Naive B cell (primary cell): Measurements from ENCODE around the gene MYBPHL. TPM values are rescaled to one million over a fixed set of nuclear protein-coding genes. Genes with fewer than 3 reads are reported as not detected.

Experiments used
- ATAC-seq, 2 donors: fragments of 150-1000 bp; cut with Tn5 transposase; 2 replicates each; pipeline ENCODE4 v1.10.0; 2021; ENCODE audit warnings: low read depth in 2 of 2, mild to moderate bottlenecking in 2 of 2, moderate library complexity in 2 of 2
- DNase-seq: peaks from one replicate; pipeline ENCODE4 v3.0.0; 2022
- H3K27ac Mint-ChIP-seq, 6 donors: one replicate each; pipeline ENCODE4 v1.8.0; 2020 to 2022; ENCODE audit warnings: mild to moderate bottlenecking in 6 of 6, mixed read lengths in 6 of 6, moderate library complexity in 5 of 6, inconsistent platforms in 2 of 6
- H3K27me3 Mint-ChIP-seq, 3 donors: one replicate each; pipeline ENCODE4 v1.8.0; 2021 to 2022; ENCODE audit warnings: mixed read lengths in 3 of 3, mild to moderate bottlenecking in 1 of 3
- H3K36me3 Mint-ChIP-seq, 2 donors: one replicate each; pipeline ENCODE4 v1.8.0; 2020 to 2022; ENCODE audit warnings: mixed read lengths in 2 of 2, inconsistent platforms in 1 of 2, mild to moderate bottlenecking in 1 of 2
- H3K4me1 Mint-ChIP-seq, 3 donors: one replicate each; pipeline ENCODE4 v1.8.0; 2020 to 2022; ENCODE audit warnings: mixed read lengths in 3 of 3, inconsistent platforms in 1 of 3, mild to moderate bottlenecking in 1 of 3, moderate library complexity in 1 of 3
- H3K4me3 Mint-ChIP-seq, 8 donors: one replicate each; pipeline ENCODE4 v1.8.0; 2020 to 2022; ENCODE audit warnings: mild to moderate bottlenecking in 8 of 8, mixed read lengths in 8 of 8, moderate library complexity in 8 of 8, inconsistent platforms in 2 of 8
- H3K9me3 Mint-ChIP-seq, 7 donors: one replicate each; pipeline ENCODE4 v1.8.0; 2020 to 2022; ENCODE audit warnings: mixed read lengths in 7 of 7, mild to moderate bottlenecking in 5 of 7, inconsistent platforms in 2 of 7, moderate library complexity in 1 of 7
- polyA plus RNA-seq, 6 donors: library from polyadenylated mRNA; unstranded; fragments of 300-500 nt; fragmentation: Illumina TruSeq; gene quantifications; one replicate each; pipeline ENCODE4 v1.2.3, GENCODE V29; 2021; ENCODE audit warnings: low read depth in 6 of 6

Gene MYBPHL
- polyA plus RNA-seq, 6 donors from 2014 or later = not detected

- ATAC-seq = peak; percentile 94 to 95
- H3K27ac Mint-ChIP-seq = peak within 1 kb of the TSS; percentile 38 to 92 (median 80)
- no peaks in the 10 kb centered on the region for H3K9me3 Mint-ChIP-seq
- peak within 1 kb of the TSS; percentile 85 to 99 (median 96) for H3K4me3 Mint-ChIP-seq
- H3K36me3 Mint-ChIP-seq = no peaks in the 10 kb centered on the region
- peak; percentile 85 for DNase-seq
- H3K4me1 Mint-ChIP-seq = peaks cover 5 to 18% (median 14%) of the 10 kb centered on the region in 3 donors
- H3K27me3 Mint-ChIP-seq = peaks cover 3 to 7% (median 6%) of the 10 kb centered on the region in 3 donors
Measured at GRCh38 chr1:109282952-109283747, 23.7 kb downstream of the MYBPHL start, which contains the start of gene PSRC1. TSS of gene PSRC1 (minus strand) at chr1:109283145.

- Mint-ChIP-seq H3K4me3 (peak overlapping the region; percentile 85 to 99 (median 96)), H3K27me3 (peaks cover 3 to 7% (median 6%) of the 10 kb centered on the region in 3 donors), H3K9me3 (no peaks in the 10 kb centered on the region), H3K36me3 (no peaks in the 10 kb centered on the region), H3K4me1 (peaks cover 5 to 18% (median 15%) of the 10 kb centered on the region in 3 donors), H3K27ac (peak overlapping the region in 1 of 6 donors; percentile 51)
- DNase-seq = no peak
- no peak for ATAC-seq
Measured at GRCh38 chr1:109282497-109282951, 24.3 kb downstream of the MYBPHL start.

- Mint-ChIP-seq H3K27ac (no peak overlapping the region), H3K9me3 (no peaks in the 10 kb centered on the region), H3K36me3 (no peaks in the 10 kb centered on the region), H3K4me1 (peaks cover 5 to 23% (median 21%) of the 10 kb centered on the region in 3 donors), H3K27me3 (peaks cover 3 to 7% (median 6%) of the 10 kb centered on the region in 3 donors), H3K4me3 (peak overlapping the region; percentile 85 to 99 (median 95))
- no peak for ATAC-seq
- no peak for DNase-seq
Measured at GRCh38 chr1:109281680-109282496, 24.9 kb downstream of the MYBPHL start.

- Mint-ChIP-seq H3K27me3 (peaks cover 3 to 7% (median 6%) of the 10 kb centered on the region in 3 donors), H3K36me3 (no peaks in the 10 kb centered on the region), H3K4me3 (no peak overlapping the region), H3K4me1 (peaks cover 5 to 23% (median 21%) of the 10 kb centered on the region in 3 donors), H3K9me3 (no peaks in the 10 kb centered on the region), H3K27ac (no peak overlapping the region)
- ATAC-seq = no peak
- DNase-seq = no peak
Measured at GRCh38 chr1:109280862-109281261, 25.9 kb downstream of the MYBPHL start.

- H3K27me3 Mint-ChIP-seq = peaks cover 3 to 14% (median 8%) of the 10 kb centered on the region in 3 donors
- no peaks in the 10 kb centered on the region for H3K36me3 Mint-ChIP-seq
- no peak overlapping the region for H3K27ac Mint-ChIP-seq
- ATAC-seq (no peak), DNase-seq (no peak)
- H3K4me3 Mint-ChIP-seq = peak overlapping the region in 2 of 8 donors; percentile 52 to 76
- H3K9me3 Mint-ChIP-seq = no peaks in the 10 kb centered on the region
- H3K4me1 Mint-ChIP-seq = peaks cover 5 to 23% (median 21%) of the 10 kb centered on the region in 3 donors
Measured at GRCh38 chr1:109279615-109280278, 27.1 kb downstream of the MYBPHL start.

- ATAC-seq = peak; percentile 63 to 75
Measured at GRCh38 chr1:109277434-109278204, 29.2 kb downstream of the MYBPHL start.

GRCh38 chr1:109275706-109276345 is 31.0 kb downstream of the MYBPHL start:
- DNase-seq = no peak
- peaks cover 7 to 19% (median 16%) of the 10 kb centered on the region in 3 donors for H3K27me3 Mint-ChIP-seq
- peaks cover 5 to 7% (median 7%) of the 10 kb centered on the region in 3 donors for H3K4me1 Mint-ChIP-seq
- no peaks in the 10 kb centered on the region for H3K9me3 Mint-ChIP-seq
- ATAC-seq = no peak
- no peak overlapping the region for H3K4me3 Mint-ChIP-seq
- no peaks in the 10 kb centered on the region for H3K36me3 Mint-ChIP-seq
- peak overlapping the region in 1 of 6 donors; percentile 44 for H3K27ac Mint-ChIP-seq

More at GRCh38 chr1:109277434-109278204, 29.2 kb downstream of the MYBPHL start:
- Mint-ChIP-seq H3K4me1 (peaks cover 7 to 10% (median 7%) of the 10 kb centered on the region in 3 donors), H3K27me3 (peaks cover 7 to 20% (median 13%) of the 10 kb centered on the region in 3 donors), H3K36me3 (no peaks in the 10 kb centered on the region), H3K27ac (no peak overlapping the region), H3K4me3 (no peak overlapping the region), H3K9me3 (no peaks in the 10 kb centered on the region)
- DNase-seq = peak; percentile 57

- ATAC-seq (no peak), DNase-seq (no peak)
- Mint-ChIP-seq H3K27me3 (peaks cover 7 to 19% (median 16%) of the 10 kb centered on the region in 3 donors), H3K4me1 (peaks cover 5 to 7% (median 7%) of the 10 kb centered on the region in 3 donors), H3K27ac (no peak overlapping the region), H3K9me3 (no peaks in the 10 kb centered on the region), H3K4me3 (no peak overlapping the region), H3K36me3 (no peaks in the 10 kb centered on the region)
Measured at GRCh38 chr1:109274533-109275476, 32.0 kb downstream of the MYBPHL start.

- DNase-seq (no peak), ATAC-seq (no peak)
- Mint-ChIP-seq H3K9me3 (no peaks in the 10 kb centered on the region), H3K4me3 (no peak overlapping the region), H3K27ac (no peak overlapping the region), H3K36me3 (no peaks in the 10 kb centered on the region), H3K27me3 (peaks cover 4 to 19% (median 16%) of the 10 kb centered on the region in 3 donors), H3K4me1 (peaks cover 5 to 7% (median 7%) of the 10 kb centered on the region in 3 donors)
Measured at GRCh38 chr1:109273570-109274288, 33.1 kb downstream of the MYBPHL start.

GRCh38 chr1:109272831-109273547 is 33.8 kb downstream of the MYBPHL start:
- H3K4me1 Mint-ChIP-seq = peaks cover 5 to 7% (median 7%) of the 10 kb centered on the region in 3 donors
- H3K9me3 Mint-ChIP-seq = no peaks in the 10 kb centered on the region
- no peak overlapping the region for H3K4me3 Mint-ChIP-seq
- DNase-seq (no peak), ATAC-seq (no peak)
- no peak overlapping the region for H3K27ac Mint-ChIP-seq
- no peaks in the 10 kb centered on the region for H3K36me3 Mint-ChIP-seq
- H3K27me3 Mint-ChIP-seq = peaks cover 4 to 19% (median 16%) of the 10 kb centered on the region in 3 donors
